HUES64 (cell line): ENCODE measurements around the gene GOLT1A.

Experiments
- H3K27ac ChIP-seq: 2 replicates; pipeline ENCODE4 v1.7.0; 2013; ENCODE audit warnings: low read depth, low read length, inconsistent platforms
- H3K27me3 ChIP-seq: 2 replicates; pipeline ENCODE4 v1.6.1; 2013; ENCODE audit warnings: mild to moderate bottlenecking, low read length; ENCODE audit not compliant: insufficient read depth
- H3K36me3 ChIP-seq: 2 replicates; pipeline ENCODE4 v1.6.1; 2013; ENCODE audit warnings: mild to moderate bottlenecking, low read length; ENCODE audit not compliant: insufficient read depth
- H3K4me1 ChIP-seq: 2 replicates; pipeline ENCODE4 v1.6.1; 2013; ENCODE audit warnings: mild to moderate bottlenecking, low read length, moderate library complexity; ENCODE audit not compliant: insufficient read depth
- H3K4me3 ChIP-seq: 2 replicates; pipeline ENCODE4 v1.5.1; 2013; ENCODE audit warnings: mild to moderate bottlenecking, low read length, moderate library complexity
- H3K9ac ChIP-seq: 2 replicates; pipeline ENCODE4 v1.6.1; 2013; ENCODE audit warnings: mild to moderate bottlenecking, low read depth, low read length
- H3K9me3 ChIP-seq: 2 replicates; pipeline ENCODE4 v1.6.1; 2013; ENCODE audit warnings: low read depth, low read length; ENCODE audit not compliant: insufficient read depth
- WGBS: fragments of 150-250, 120-280 bp; methylation state at CpG from one replicate; pipeline ENCODE4 v1.1.7; 2013; ENCODE audit warnings: missing lambda C conversion rate; 5-methylcytosine and 5-hydroxymethylcytosine counted together

Gene GOLT1A

GRCh38 chr1:204152310-204153044 is 61.3 kb downstream of the GOLT1A start:
- peaks cover 19% of the 10 kb centered on the region for H3K4me1 ChIP-seq
- 39% methylated on average over 25 of the region's 25 CpGs for WGBS
- peaks cover 19% of the 10 kb centered on the region for H3K27me3 ChIP-seq
- H3K9me3 ChIP-seq: no peaks in the 10 kb centered on the region
- peak overlapping the region; percentile 38 for H3K9ac ChIP-seq
- no peak overlapping the region for H3K27ac ChIP-seq
- no peaks in the 10 kb centered on the region for H3K36me3 ChIP-seq
- H3K4me3 ChIP-seq: peak overlapping the region; percentile 73

- under 1% methylated on average over 94 of the region's 94 CpGs for WGBS
- Histone ChIP-seq H3K27me3 (peaks cover 19% of the 10 kb centered on the region), H3K9ac (peak within 1 kb of the TSS; percentile 49), H3K4me3 (peak within 1 kb of the TSS; percentile 73), H3K27ac (no peak within 1 kb of the TSS; the same call in 1 of the 2 replicates), H3K36me3 (no peaks in the 10 kb centered on the region), H3K4me1 (peaks cover 27% of the 10 kb centered on the region), H3K9me3 (no peaks in the 10 kb centered on the region)
These were observed 62.1 kb downstream of the GOLT1A start, which contains the start of gene ETNK2 for GRCh38 chr1:204151552-204152309. ETNK2 (minus strand) TSS chr1:204152044; CDS start chr1:204151852, 192 bp downstream.

- H3K4me3 ChIP-seq: peak overlapping the region; percentile 73
- H3K36me3 ChIP-seq: no peaks in the 10 kb centered on the region
- H3K9me3 ChIP-seq: no peaks in the 10 kb centered on the region
- H3K9ac ChIP-seq: peak overlapping the region; percentile 49; the same call in 1 of the 2 replicates
- no peak overlapping the region; the same call in 1 of the 2 replicates for H3K27ac ChIP-seq
- peaks cover 19% of the 10 kb centered on the region for H3K27me3 ChIP-seq
- peaks cover 27% of the 10 kb centered on the region for H3K4me1 ChIP-seq
- 11% methylated on average over 32 of the region's 33 CpGs for WGBS
These were observed 62.9 kb downstream of the GOLT1A start for GRCh38 chr1:204150702-204151551.

GRCh38 chr1:204149635-204150565 is 63.9 kb downstream of the GOLT1A start:
- Histone ChIP-seq H3K36me3 (no peaks in the 10 kb centered on the region), H3K4me1 (peaks cover 27% of the 10 kb centered on the region), H3K27me3 (peaks cover 19% of the 10 kb centered on the region), H3K4me3 (no peak overlapping the region), H3K9me3 (no peaks in the 10 kb centered on the region), H3K27ac (no peak overlapping the region), H3K9ac (no peak overlapping the region)
- 90% methylated on average over 13 of the region's 16 CpGs for WGBS

- no peaks in the 10 kb centered on the region for H3K36me3 ChIP-seq
- no peak overlapping the region for H3K9ac ChIP-seq
- no peak overlapping the region for H3K4me3 ChIP-seq
- no peak overlapping the region for H3K27ac ChIP-seq
- peaks cover 19% of the 10 kb centered on the region for H3K27me3 ChIP-seq
- WGBS: 95% methylated on average over 2 of the region's 2 CpGs
- H3K9me3 ChIP-seq: no peaks in the 10 kb centered on the region
- H3K4me1 ChIP-seq: peaks cover 27% of the 10 kb centered on the region
These were observed 64.7 kb downstream of the GOLT1A start for GRCh38 chr1:204149107-204149506.
